ENCODE measurements around the gene ALOX15.
"Not testable (repeated sequence)": the region's sequence is repeated elsewhere in the genome, so short reads cannot be mapped to it uniquely, and the experiment has no call there.

Gene ALOX15

DNA sequence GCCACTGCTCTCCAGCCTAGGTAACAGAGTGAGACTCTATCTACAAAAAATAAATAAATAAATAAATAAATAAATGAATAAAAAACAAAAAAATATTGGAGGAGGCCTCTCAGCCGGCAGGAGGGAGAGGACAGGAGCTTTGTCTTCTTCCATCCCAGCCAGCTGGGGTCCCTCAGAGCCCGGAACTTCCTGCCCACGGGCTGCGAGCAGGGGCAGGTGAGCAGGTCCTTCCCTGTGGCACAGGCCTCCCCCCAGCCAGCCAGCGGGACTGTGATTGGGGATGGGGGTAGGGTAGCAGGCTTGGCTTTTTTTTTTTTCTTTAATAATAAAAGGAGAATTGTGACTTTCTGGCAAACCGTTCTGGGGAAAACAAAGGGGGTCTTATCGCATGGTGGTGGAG is 47.1 kb downstream of the ALOX15 start:
- DNase-seq (ENCODE audit: low spot score), result no peak

- no peak for DNase-seq (ENCODE audit: low spot score)
Observed at GRCh38 chr17:4593021-4593421, 48.5 kb downstream of the ALOX15 start.

DNA sequence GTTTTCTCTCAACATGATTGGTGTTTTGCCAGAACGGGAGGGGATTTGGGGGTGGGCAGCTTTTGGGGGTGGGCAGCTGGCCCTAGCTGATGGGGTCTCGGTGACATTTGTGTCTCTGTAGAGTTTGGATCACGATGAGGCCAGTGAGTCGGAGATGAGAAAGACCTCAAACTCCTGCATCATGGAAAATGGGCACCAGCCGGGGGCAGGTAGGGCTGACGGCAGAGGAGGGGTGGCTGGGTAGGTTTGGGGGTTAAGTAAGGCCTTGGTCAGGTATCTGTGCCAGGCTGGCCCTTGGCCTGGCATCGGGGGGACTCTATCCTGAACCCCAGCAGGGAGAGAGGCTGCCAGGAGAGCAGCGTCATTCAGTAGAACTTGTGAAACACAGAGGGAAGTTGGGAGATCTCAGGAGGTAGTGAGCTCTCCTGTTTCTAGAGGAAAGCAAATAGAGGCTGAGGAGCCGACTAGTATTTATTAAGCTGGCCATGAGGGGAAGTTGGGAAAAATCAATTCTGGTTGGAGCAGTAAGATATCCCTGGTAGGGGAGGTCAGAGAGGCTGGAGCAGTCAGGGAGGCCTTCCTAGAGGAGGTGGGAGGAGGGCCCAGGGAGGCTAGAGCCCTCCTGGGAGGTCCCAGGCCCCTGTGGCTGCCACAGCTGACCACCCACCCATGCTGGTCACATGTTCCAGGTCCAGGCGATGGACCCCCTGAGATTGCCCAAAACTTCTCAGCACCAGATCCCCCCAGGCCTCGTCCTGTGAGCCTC is 49.1 kb downstream of the ALOX15 start:
- no peak for DNase-seq (ENCODE audit: low spot score)

GRCh38 chr17:4591529-4591928 is 49.9 kb downstream of the ALOX15 start:
- no peak for DNase-seq (ENCODE audit: low spot score)

GRCh38 chr17:4590981-4591453 is 50.5 kb downstream of the ALOX15 start:
- DNase-seq (ENCODE audit: low spot score), result no peak

DNA sequence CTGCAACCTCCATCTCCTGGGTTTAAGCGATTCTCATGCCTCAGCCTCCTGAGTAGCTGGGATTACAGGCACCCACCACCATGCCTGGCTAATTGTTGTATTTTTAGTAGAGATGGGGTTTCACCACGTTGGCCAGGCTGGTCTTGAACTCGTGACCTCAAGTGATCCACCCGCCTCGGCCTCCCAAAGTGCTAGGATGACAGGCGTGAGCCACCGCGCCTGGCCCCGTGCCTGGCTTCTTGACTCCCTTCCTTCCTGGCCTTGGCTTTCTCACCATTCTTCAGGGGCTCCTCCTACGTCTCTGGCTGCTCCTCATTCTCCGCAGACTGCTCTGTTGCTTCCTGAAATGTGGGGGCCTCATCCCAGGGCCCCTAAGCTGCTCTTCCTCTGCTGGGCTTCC is 51.4 kb downstream of the ALOX15 start:
- DNase-seq (ENCODE audit: low spot score), result not testable (repeated sequence)

DNA sequence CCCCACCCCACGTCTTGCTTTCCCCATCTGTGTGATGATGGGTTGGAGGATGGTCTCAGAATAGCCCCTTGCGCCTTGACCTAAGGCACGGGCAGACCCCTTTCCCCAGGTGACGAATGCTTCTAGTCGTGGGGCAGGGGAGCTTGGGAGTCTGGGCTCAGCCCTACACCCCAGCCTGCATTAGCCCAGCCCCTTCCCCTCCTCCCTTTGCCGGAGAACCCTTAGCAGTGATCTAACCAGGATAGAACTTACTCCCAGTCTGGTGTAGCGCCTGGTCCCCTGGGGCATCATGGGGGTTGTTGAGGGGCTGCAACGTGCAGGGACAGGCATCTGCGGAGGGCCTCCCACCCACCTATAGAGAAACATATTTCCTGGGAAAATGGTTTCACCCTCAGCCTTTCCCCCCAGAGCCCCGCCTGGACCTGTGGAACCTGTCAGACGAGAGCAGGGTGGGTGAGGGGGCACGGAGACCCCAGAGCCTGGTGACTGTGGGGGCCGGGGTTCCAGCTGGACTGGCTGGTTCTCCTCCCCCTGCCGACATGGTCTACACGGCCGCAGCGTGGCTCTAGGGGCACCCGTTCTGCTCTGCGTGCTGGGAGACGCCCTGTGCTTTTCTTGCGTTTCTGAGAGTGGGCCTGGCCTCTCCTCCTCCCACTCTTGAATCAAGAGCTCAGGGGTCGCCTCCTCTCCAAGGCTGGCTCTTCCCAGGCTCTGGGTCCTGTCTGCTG is 52.4 kb downstream of the ALOX15 start:
- no peak for DNase-seq (ENCODE audit: low spot score)

DNA sequence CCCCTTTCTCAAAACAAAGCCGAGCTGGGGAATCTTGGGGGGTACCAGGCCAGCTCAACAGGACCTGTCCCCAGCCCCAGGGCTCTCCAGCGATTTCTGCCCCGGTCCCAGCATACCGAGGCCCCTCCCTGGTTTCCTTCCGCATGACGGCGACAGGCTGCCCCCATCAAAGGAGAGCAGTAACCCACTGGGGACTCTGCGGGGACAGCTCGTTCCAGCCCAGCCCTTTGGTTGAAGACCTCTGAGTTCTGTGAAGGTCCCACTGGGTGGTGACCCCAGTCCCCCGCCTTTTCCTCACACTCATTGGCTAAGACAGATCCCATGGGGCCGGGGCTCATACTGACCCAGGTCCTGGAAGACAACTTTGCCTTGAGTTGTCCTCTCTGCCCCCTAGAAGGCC is 53.1 kb downstream of the ALOX15 start:
- no peak for DNase-seq (ENCODE audit: low spot score)

DNA sequence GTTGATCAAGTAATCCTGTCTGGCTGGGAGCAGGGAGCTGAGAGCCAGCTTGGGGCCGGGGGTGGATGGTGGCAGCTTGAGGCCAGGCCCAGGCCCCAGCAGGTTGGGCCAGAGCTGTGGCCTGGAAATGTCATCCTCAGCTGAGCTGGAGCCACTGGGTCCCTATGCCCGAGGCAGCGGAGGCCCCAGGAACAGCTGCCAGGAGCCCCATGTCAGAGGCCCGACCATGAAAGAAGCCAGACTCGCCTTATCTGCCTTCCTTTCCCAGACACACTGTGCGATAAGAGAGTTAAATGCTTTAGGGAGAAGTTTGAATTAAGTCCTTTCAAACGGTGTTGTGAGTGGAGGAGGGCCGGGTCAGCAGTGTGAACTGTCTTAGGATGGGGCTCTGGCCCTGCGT is 53.7 kb downstream of the ALOX15 start:
- no peak for DNase-seq (ENCODE audit: low spot score)

DNA sequence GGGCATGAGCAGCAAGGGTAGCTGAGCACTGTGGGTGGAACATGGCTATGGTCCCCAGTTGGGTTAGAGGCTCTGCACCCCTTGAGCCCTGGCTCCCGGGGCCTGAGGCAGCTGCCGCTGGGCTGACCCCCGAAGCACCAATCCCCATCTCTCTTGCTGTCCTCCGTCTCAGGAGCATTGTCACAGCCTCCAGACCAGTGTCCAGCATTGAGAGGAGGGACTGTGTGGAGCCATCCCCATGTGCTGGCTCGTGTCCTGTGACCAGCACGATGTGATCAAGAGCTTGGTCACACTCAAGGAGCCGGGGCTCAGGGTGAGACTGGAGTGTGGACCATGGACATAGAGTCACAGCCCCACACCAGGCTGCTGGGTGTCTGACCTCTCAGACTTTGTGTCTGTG is 54.3 kb downstream of the ALOX15 start:
- DNase-seq (ENCODE audit: low spot score), result no peak

- DNase-seq (ENCODE audit: low spot score), result no peak
Observed at GRCh38 chr17:4586043-4586442, 55.4 kb downstream of the ALOX15 start.

DNA sequence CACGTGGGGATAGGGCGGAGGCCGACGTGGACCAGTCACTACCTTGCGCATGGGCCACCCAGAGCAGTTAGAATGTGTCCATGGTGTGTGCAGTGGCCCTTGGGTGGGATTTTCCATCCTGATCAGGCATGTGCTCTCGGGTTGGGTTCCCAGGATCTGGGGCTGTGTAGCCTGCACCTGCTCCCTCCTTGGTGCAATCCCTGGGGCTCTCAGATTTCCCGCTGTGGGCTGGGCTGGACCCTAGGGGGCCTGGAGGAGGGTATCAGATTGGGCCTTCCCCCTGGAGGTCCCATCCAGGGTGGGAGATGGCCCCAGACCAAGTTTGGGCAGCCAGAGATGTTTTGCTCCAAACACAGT is 55.9 kb downstream of the ALOX15 start:
- DNase-seq (ENCODE audit: low spot score), result no peak

DNA sequence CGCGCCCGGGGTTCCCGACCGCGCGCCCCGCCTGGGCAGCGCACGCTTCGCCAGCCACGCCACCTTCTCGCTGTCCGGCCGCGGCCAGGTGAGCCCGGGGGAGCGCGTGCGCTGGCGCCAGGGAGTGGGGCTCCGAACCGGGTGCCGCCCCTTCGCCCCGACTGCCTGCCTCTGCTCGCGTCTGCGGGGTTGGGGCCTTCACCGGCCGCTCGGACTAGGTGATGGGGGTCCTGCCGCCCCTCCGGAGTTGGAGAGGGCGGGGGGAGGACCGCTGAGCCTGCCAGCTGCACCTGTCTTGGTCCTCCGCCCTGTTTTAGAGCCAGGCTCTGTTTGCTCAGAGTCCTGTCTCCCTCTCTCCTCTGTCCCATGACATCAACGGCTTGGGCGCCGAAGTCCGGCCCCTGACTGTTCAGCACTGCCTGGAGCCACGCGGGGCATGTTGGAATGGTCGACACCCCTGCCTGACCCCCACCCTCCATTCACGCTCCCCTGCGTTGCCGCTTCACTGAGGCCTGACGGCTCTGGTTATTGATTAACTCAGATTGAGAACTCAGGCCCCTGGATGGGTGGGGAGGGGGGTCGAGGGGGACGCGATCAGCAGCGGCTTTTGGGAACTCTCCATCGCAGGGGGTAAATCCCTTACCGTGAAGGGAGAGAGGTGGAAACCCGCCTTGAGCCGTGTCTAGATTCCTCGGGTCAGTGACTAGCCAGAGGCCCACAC is 56.4 kb downstream of the ALOX15 start:
- DNase-seq (ENCODE audit: low spot score), result no peak

- no peak for DNase-seq (ENCODE audit: low spot score)
Observed at GRCh38 chr17:4584101-4584916, 57.2 kb downstream of the ALOX15 start, which contains the start of gene SMTNL2. Gene SMTNL2 (plus strand): TSS chr17:4584529. CDS start chr17:4584606, 77 bp downstream.

DNA sequence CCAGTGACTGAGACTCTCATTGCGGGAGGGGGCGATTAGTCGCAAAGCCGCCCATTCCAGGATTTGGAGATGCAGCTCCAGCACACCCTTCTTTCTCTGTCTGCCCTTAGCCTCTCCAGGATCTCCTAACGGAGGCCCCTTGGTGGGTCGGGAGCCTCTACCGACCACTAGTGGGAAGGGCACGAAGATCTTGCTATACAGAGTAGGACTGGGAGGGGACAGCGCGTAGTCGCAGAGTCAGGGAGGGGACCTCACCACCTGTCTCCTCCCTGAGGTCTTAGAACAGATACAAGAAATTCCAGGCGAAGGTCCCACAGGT is 57.7 kb downstream of the ALOX15 start:
- DNase-seq (ENCODE audit: low spot score), result no peak

DNA sequence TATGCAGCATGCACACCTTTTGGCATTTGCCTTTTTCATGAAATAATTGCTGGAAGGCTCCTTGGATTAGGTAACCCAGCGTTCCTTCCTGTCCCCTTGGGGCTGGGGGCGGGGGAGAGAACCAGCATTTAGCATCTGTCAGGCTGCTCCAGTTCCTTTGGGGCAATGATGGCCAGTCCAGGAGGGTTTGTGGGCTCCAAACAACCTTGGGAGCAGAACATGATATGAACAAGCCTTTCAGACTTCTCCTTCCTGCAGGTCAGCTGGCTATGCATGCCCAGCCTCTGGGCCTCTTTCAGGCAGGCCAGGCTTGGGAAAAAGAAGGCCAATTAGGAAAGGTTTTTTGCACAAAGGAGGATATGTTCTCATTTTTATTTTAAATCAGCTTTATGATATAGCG is 58.3 kb downstream of the ALOX15 start:
- no peak for DNase-seq (ENCODE audit: low spot score)

GRCh38 chr17:4582691-4583090 is 58.8 kb downstream of the ALOX15 start:
- no peak for DNase-seq (ENCODE audit: low spot score)

GRCh38 chr17:4582101-4582501 is 59.4 kb downstream of the ALOX15 start:
- DNase-seq (ENCODE audit: low spot score), result no peak

Measured in hematopoietic multipotent progenitor cell treated with erythropoietin and hydrocortisone succinate and interleukin-3 and kit ligand, for 15 days (in vitro differentiated cells).